Suprapubic skin (tissue), 4 donors: ENCODE data around the gene RYR3. TPM values are rescaled to one million over a fixed set of nuclear protein-coding genes. Genes with fewer than 3 reads are reported as not detected.

Source experiments
- DNase-seq, 2 donors: peaks; one replicate each; pipeline ENCODE4 v3.0.0-alpha.2; 2019; ENCODE audit warnings: low spot score in 2 of 2
- H3K27ac ChIP-seq: fragments of 200-600 bp; sonication (generic); one replicate; pipeline ENCODE4 v1.5.1; 2019
- H3K27me3 ChIP-seq: fragments of 200-600 bp; sonication (generic); one replicate; pipeline ENCODE4 v1.5.1; 2019
- H3K36me3 ChIP-seq: fragments of 200-600 bp; sonication (generic); one replicate; pipeline ENCODE4 v1.5.1; 2019
- H3K4me1 ChIP-seq: fragments of 200-600 bp; sonication (generic); one replicate; pipeline ENCODE4 v1.5.1; 2019
- H3K4me3 ChIP-seq: fragments of 200-600 bp; sonication (generic); one replicate; pipeline ENCODE4 v1.5.1; 2019; ENCODE audit warnings: mild to moderate bottlenecking
- H3K9me3 ChIP-seq: fragments of 200-600 bp; sonication (generic); one replicate; pipeline ENCODE4 v1.5.1; 2019
- CTCF ChIP-seq, 2 donors: fragments of 200-600 bp in 1 of 2; fragments of 450-650 bp in 1 of 2; sonication (generic) in 1 of 2; IDR thresholded peaks; one replicate each; pipeline ENCODE4 v1.5.1; 2016 to 2019; ENCODE audit warnings: antibody characterized with exemption in 2 of 2, mild to moderate bottlenecking in 1 of 2, moderate library complexity in 1 of 2
- EP300 ChIP-seq: sonication (generic); formaldehyde crosslinking; IDR thresholded peaks from one replicate; pipeline ENCODE4 v1.6.1; 2017; ENCODE audit warnings: antibody characterized with exemption
- POLR2A ChIP-seq, 2 donors: fragments of 450-650 bp; IDR thresholded peaks; one replicate each; pipeline ENCODE4 v1.6.1; 2017; ENCODE audit warnings: antibody characterized with exemption in 2 of 2, mild to moderate bottlenecking in 2 of 2, moderate library complexity in 2 of 2
- POLR2AphosphoS5 ChIP-seq, 3 donors: sonication (generic); formaldehyde crosslinking; IDR thresholded peaks; one replicate each; pipeline ENCODE4 v1.6.1; 2017; ENCODE audit warnings: antibody characterized with exemption in 3 of 3
- WGBS: methylation state at CpG from one replicate; pipeline ENCODE4 v1.1.5; 2018; 5-methylcytosine and 5-hydroxymethylcytosine counted together
- total RNA-seq, 4 donors: library from RNA; depleted of rRNA; stranded (reverse); fragments of >200 nt; gene quantifications; one replicate each; pipeline ENCODE4 v1.1.0, GENCODE V29; 2016

Gene RYR3
- total RNA-seq, 4 donors from 2014 or later, result 0.38 to 2.0 (median 0.80) TPM

GRCh38 chr15:33329457-33329856 is 18.7 kb downstream of the RYR3 start:
- no peaks in the 10 kb centered on the region for H3K36me3 ChIP-seq
- no peak overlapping the region for H3K4me3 ChIP-seq
- TF ChIP-seq CTCF (IDR thresholded peaks at IDR 0.05) (no peak), POLR2A (IDR thresholded peaks at IDR 0.05) (no peak), POLR2AphosphoS5 (IDR thresholded peaks at IDR 0.05) (no peak), EP300 (no peak)
- H3K9me3 ChIP-seq, result no peaks in the 10 kb centered on the region
- H3K27ac ChIP-seq, result no peak overlapping the region
- 89% methylated on average over 4 of the region's 4 CpGs for WGBS
- no peak for DNase-seq
- H3K27me3 ChIP-seq, result peaks cover 4% of the 10 kb centered on the region
- no peaks in the 10 kb centered on the region for H3K4me1 ChIP-seq

- H3K4me3 ChIP-seq, result no peak overlapping the region
- H3K27ac ChIP-seq, result no peak overlapping the region
- WGBS, result 75% methylated on average over 3 of the region's 3 CpGs
- no peak for DNase-seq
- no peaks in the 10 kb centered on the region for H3K4me1 ChIP-seq
- TF ChIP-seq CTCF (IDR thresholded peaks at IDR 0.05) (no peak), EP300 (no peak), POLR2A (IDR thresholded peaks at IDR 0.05) (no peak), POLR2AphosphoS5 (IDR thresholded peaks at IDR 0.05) (no peak)
- no peaks in the 10 kb centered on the region for H3K9me3 ChIP-seq
- peaks cover 4% of the 10 kb centered on the region for H3K27me3 ChIP-seq
- H3K36me3 ChIP-seq, result no peaks in the 10 kb centered on the region
These were observed 20.2 kb downstream of the RYR3 start for GRCh38 chr15:33330931-33331330.

GRCh38 chr15:33341953-33342352 is 31.2 kb downstream of the RYR3 start:
- H3K4me3 ChIP-seq, result no peak overlapping the region
- H3K9me3 ChIP-seq, result no peaks in the 10 kb centered on the region
- no peaks in the 10 kb centered on the region for H3K27me3 ChIP-seq
- no peaks in the 10 kb centered on the region for H3K36me3 ChIP-seq
- WGBS, result 60% methylated on average over 4 of the region's 4 CpGs
- DNase-seq, result no peak
- TF ChIP-seq CTCF (IDR thresholded peaks at IDR 0.05) (no peak), EP300 (no peak), POLR2A (IDR thresholded peaks at IDR 0.05) (no peak), POLR2AphosphoS5 (IDR thresholded peaks at IDR 0.05) (no peak)
- no peaks in the 10 kb centered on the region for H3K4me1 ChIP-seq
- H3K27ac ChIP-seq, result no peak overlapping the region

- Histone ChIP-seq H3K36me3 (no peaks in the 10 kb centered on the region), H3K9me3 (no peaks in the 10 kb centered on the region), H3K4me3 (no peak overlapping the region), H3K4me1 (no peaks in the 10 kb centered on the region), H3K27me3 (no peaks in the 10 kb centered on the region), H3K27ac (no peak overlapping the region)
- DNase-seq, result no peak
- TF ChIP-seq EP300, result no peak
- no peak for TF ChIP-seq POLR2A (IDR thresholded peaks at IDR 0.05)
- no peak for TF ChIP-seq POLR2AphosphoS5 (IDR thresholded peaks at IDR 0.05)
- TF ChIP-seq CTCF (IDR thresholded peaks at IDR 0.05), result no peak
- WGBS, result 70% methylated on average over 5 of the region's 5 CpGs
These were observed 32.5 kb downstream of the RYR3 start for GRCh38 chr15:33343275-33343674.

GRCh38 chr15:33344111-33344510 is 33.3 kb downstream of the RYR3 start:
- H3K4me1 ChIP-seq, result no peaks in the 10 kb centered on the region
- no peaks in the 10 kb centered on the region for H3K27me3 ChIP-seq
- 91% methylated on average over 2 of the region's 2 CpGs for WGBS
- TF ChIP-seq POLR2A (IDR thresholded peaks at IDR 0.05), result no peak
- TF ChIP-seq POLR2AphosphoS5 (IDR thresholded peaks at IDR 0.05), result no peak
- no peak for TF ChIP-seq CTCF (IDR thresholded peaks at IDR 0.05)
- no peak for TF ChIP-seq EP300
- H3K9me3 ChIP-seq, result no peaks in the 10 kb centered on the region
- H3K4me3 ChIP-seq, result no peak overlapping the region
- no peak overlapping the region for H3K27ac ChIP-seq
- H3K36me3 ChIP-seq, result no peaks in the 10 kb centered on the region
- no peak for DNase-seq
